K562 (cell line): ENCODE data around the gene PPT1. TPM values are rescaled to one million over a fixed set of nuclear protein-coding genes. Genes with fewer than 3 reads are reported as not detected.

Experiments
- ATAC-seq: fragments of 200-7000 bp; cut with Tn5 transposase; 3 replicates; pipeline ENCODE4 v1.9.1; 2020; ENCODE audit warnings: moderate library complexity
- BruUV-seq: library from RNA; stranded (reverse); fragments of 400-500 nt; replicated peaks from 2 replicates; lab custom pipeline; 2021; lab: Mats Ljungman, UMichigan
- CTCF ChIA-PET: fragments of 300-600 bp; formaldehyde crosslinking; extraction: SDS; loops from one replicate; lab custom pipeline; 2021; ENCODE audit warnings: low intra/inter-chr PET ratio; lab: Yijun Ruan, JAX
- POLR2A ChIA-PET: fragments of 300-600, 350-650 bp; sonication (Branson Sonifier 250); formaldehyde crosslinking; extraction: SDS; loops from one replicate; lab custom pipeline; 2021; ENCODE audit warnings: antibody characterized with exemption, inconsistent platforms; lab: Yijun Ruan, JAX
- DNase-seq, 4 experiments: peaks; one replicate each; pipeline versions ENCODE4 v3.0.0 to v3.0.0-alpha.2; 2011 to 2018; ENCODE audit warnings: low spot score in 3 of 4, mixed read lengths in 3 of 4; ENCODE audit errors: extremely low read depth in 1 of 4
- FAIRE-seq: peaks from 2 replicates; lab custom pipeline; 2011; peaks lifted over from hg19 to GRCh38; lab: Jason Lieb, UNC
- H2AFZ ChIP-seq: 2 replicates; pipeline ENCODE4 v1.6.0; 2011; ENCODE audit warnings: low read depth, low read length, control low read depth, inconsistent platforms
- H3K27ac ChIP-seq: fragments of 200-600 bp; 3 replicates; pipeline ENCODE4 v1.8.0; 2011; ENCODE audit warnings: low read depth, mild to moderate bottlenecking, control low read depth, inconsistent platforms, low read length, moderate library complexity, mixed read lengths; ENCODE audit errors: extremely low read depth
- H3K27me3 ChIP-seq, 2 experiments: fragments of 300-600 bp in 1 of 2; 2 replicates in 1 of 2; 3 replicates in 1 of 2; pipeline versions ENCODE4 v1.6.0 to v1.8.0; 2011; ENCODE audit warnings: inconsistent platforms in 2 of 2, low read length in 2 of 2, mild to moderate bottlenecking in 1 of 2, mixed read lengths in 1 of 2, moderate library complexity in 1 of 2; ENCODE audit not compliant: control insufficient read depth in 2 of 2, insufficient read depth in 2 of 2
- H3K36me3 ChIP-seq: fragments of 300-600 bp; 3 replicates; pipeline ENCODE4 v1.8.0; 2011; ENCODE audit warnings: mild to moderate bottlenecking, low read length, inconsistent platforms; ENCODE audit not compliant: control insufficient read depth, insufficient read depth
- H3K4me1 ChIP-seq, 2 experiments: fragments of 200-600 bp in 1 of 2; replicated peaks in 1 of 2; 2 replicates in 1 of 2; 3 replicates in 1 of 2; pipeline versions ENCODE4 v1.5.1 to v1.8.0; 2011; ENCODE audit warnings: inconsistent platforms in 2 of 2, low read length in 2 of 2, mild to moderate bottlenecking in 1 of 2, mixed read lengths in 1 of 2, moderate library complexity in 1 of 2; ENCODE audit not compliant: control insufficient read depth in 2 of 2, insufficient read depth in 2 of 2
- H3K4me2 ChIP-seq: 2 replicates; pipeline ENCODE4 v1.6.1; 2011; ENCODE audit warnings: low read length, control low read depth, inconsistent platforms, mixed read lengths; ENCODE audit not compliant: insufficient read depth
- H3K4me3 ChIP-seq: fragments of 200-600 bp; sonication (generic), shearing (Covaris generic); 2 replicates; pipeline ENCODE4 v1.5.1; 2016; ENCODE audit warnings: control low read depth, inconsistent platforms
- H3K79me2 ChIP-seq: fragments of 200-600 bp; 3 replicates; pipeline ENCODE4 v1.8.0; 2011; ENCODE audit warnings: low read length, inconsistent platforms; ENCODE audit not compliant: control insufficient read depth, insufficient read depth
- H3K9ac ChIP-seq, 2 experiments: 2 replicates each; pipeline versions ENCODE4 v1.6.0 to v1.6.1; 2011; ENCODE audit warnings: low read depth in 2 of 2, low read length in 2 of 2, control low read depth in 1 of 2, inconsistent platforms in 1 of 2, mild to moderate bottlenecking in 1 of 2, mixed read lengths in 1 of 2; ENCODE audit not compliant: insufficient read depth in 1 of 2
- H3K9me1 ChIP-seq: one replicate; pipeline ENCODE4 v1.6.0; 2011; ENCODE audit warnings: inconsistent platforms, mild to moderate bottlenecking, low read length, moderate library complexity; ENCODE audit not compliant: control insufficient read depth, insufficient read depth
- H3K9me3 ChIP-seq: replicated peaks from 2 replicates; pipeline ENCODE4 v1.5.1; 2011; ENCODE audit warnings: low read depth, low read length, inconsistent platforms; ENCODE audit not compliant: control insufficient read depth, insufficient read depth
- H4K20me1 ChIP-seq: replicated peaks from 2 replicates; pipeline ENCODE4 v1.6.1; 2011; ENCODE audit warnings: low read length, inconsistent platforms, mixed read lengths; ENCODE audit not compliant: control insufficient read depth, insufficient read depth
- ADNP ChIP-seq: fragments of 200-800 bp; sonication (Bioruptor generic); IDR thresholded peaks from 2 replicates; pipeline ENCODE4 v1.6.1; 2016; ENCODE audit warnings: missing genetic modification characterization, missing compliant biosample characterization
- ASH1L ChIP-seq: fragments of 450-650 bp; IDR thresholded peaks from 2 replicates; pipeline ENCODE4 v1.6.1; 2018; ENCODE audit warnings: borderline replicate concordance, mild to moderate bottlenecking, low read depth; ENCODE audit not compliant: partially characterized antibody
- ERF ChIP-seq: fragments of 450-650 bp; formaldehyde crosslinking; IDR thresholded peaks from 2 replicates; pipeline ENCODE4 v1.4.0; 2020; ENCODE audit warnings: mild to moderate bottlenecking, mixed read lengths
- FOXK2 ChIP-seq, 2 experiments: fragments of 450-650 bp; IDR thresholded peaks in 1 of 2; conservative IDR thresholded peaks in 1 of 2; 2 replicates each; pipeline ENCODE4 v1.6.1; 2016; ENCODE audit warnings: low read depth in 2 of 2, mild to moderate bottlenecking in 1 of 2
- GTF3C2 ChIP-seq: IDR thresholded peaks from 3 replicates; pipeline ENCODE4 v1.6.1; 2011; ENCODE audit warnings: borderline replicate concordance, mild to moderate bottlenecking, moderate library complexity; ENCODE audit not compliant: insufficient read length; ENCODE audit errors: extremely low read depth
- KDM1A ChIP-seq, 2 experiments: fragments of 450-650 bp; IDR thresholded peaks; 2 replicates each; pipeline ENCODE4 v1.6.1; 2016; ENCODE audit warnings: mild to moderate bottlenecking in 2 of 2
- NR2C1 ChIP-seq, 2 experiments: fragments of 450-650 bp; IDR thresholded peaks; 2 replicates each; pipeline ENCODE4 v1.6.1; 2017; ENCODE audit warnings: mild to moderate bottlenecking in 2 of 2, antibody characterized with exemption in 1 of 2, inconsistent platforms in 1 of 2, missing compliant biosample characterization in 1 of 2, missing genetic modification characterization in 1 of 2
- NR4A1 ChIP-seq, 2 experiments: fragments of 250-450 bp in 1 of 2; fragments of 450-650 bp in 1 of 2; sonication (Bioruptor Pico) in 1 of 2; IDR thresholded peaks; 2 replicates each; pipeline versions ENCODE4 v1.4.0 to v1.6.1; 2016 to 2020; ENCODE audit warnings: mild to moderate bottlenecking in 2 of 2, missing compliant biosample characterization in 1 of 2, missing genetic modification characterization in 1 of 2, moderate library complexity in 1 of 2
- RBM14 ChIP-seq: fragments of 200-400 bp; formaldehyde crosslinking; IDR thresholded peaks from 2 replicates; pipeline ENCODE4 v1.6.1; 2018; ENCODE audit warnings: low read depth, mild to moderate bottlenecking, low read length, moderate library complexity, borderline replicate concordance; ENCODE audit not compliant: insufficient read depth
- SMARCC2 ChIP-seq: fragments of 450-650 bp; IDR thresholded peaks from 2 replicates; pipeline ENCODE4 v1.6.1; 2017; ENCODE audit warnings: antibody characterized with exemption, moderate library complexity, mild to moderate bottlenecking, low read depth
- TBP ChIP-seq: optimal IDR thresholded peaks from 2 replicates; pipeline ENCODE3; 2011; ENCODE audit warnings: low read depth, low read length, improper control_type of control experiment
- ZEB2 ChIP-seq: fragments of 450-650 bp; IDR thresholded peaks from 2 replicates; pipeline ENCODE4 v1.6.1; 2016
- WGBS: fragments of 100-300 bp; shearing (Covaris generic); methylation state at CpG from one replicate; pipeline ENCODE4 v1.1.6; 2016; ENCODE audit warnings: low coverage, mixed read lengths; ENCODE audit not compliant: insufficient coverage; ENCODE audit errors: missing lambda C conversion rate; 5-methylcytosine and 5-hydroxymethylcytosine counted together
- in situ Hi-C: fragments of 300-500 bp; cut with MboI; formaldehyde crosslinking; loops from 4 replicates; pipeline ENCODE4 v1.15.0; 2018; ENCODE audit warnings: inconsistent platforms, mixed read lengths
- intact Hi-C: fragments of 100-400 bp; cut with micrococcal nuclease; formaldehyde crosslinking; loops from 2 replicates; pipeline ENCODE4 v1.14.2; 2022
- polyA plus RNA-seq, 8 experiments: library from polyadenylated mRNA; depleted of rRNA in 4 of 8; stranded (reverse) in 5 of 8; unstranded in 3 of 8; fragments of >200 nt; fragmentation: Nextera tagmentation in 2 of 8; fragmentation: Illumina TruSeq in 1 of 8; extraction: Ambion mirVana in 2 of 8; extraction: Trizol in 1 of 8; gene quantifications; 2 replicates each; pipeline versions ENCODE4 v1.2.1 to v1.2.3, GENCODE V29; 2011 to 2014; ENCODE audit warnings: inconsistent platforms in 1 of 8, missing spikeins in 1 of 8
- total RNA-seq, 7 experiments: library from RNA; depleted of rRNA in 6 of 7; stranded (reverse); fragments of >200 nt in 6 of 7; fragmentation: Illumina TruSeq in 2 of 7; extraction: Trizol in 2 of 7; gene quantifications; 2 replicates each; pipeline versions ENCODE4 v1.2.1 to v1.2.3, GENCODE V29; 2011 to 2021; ENCODE audit warnings: low replicate concordance in 1 of 7
- TF ChIP-seq, protein P1 (sequence below), 3 experiments: IDR thresholded peaks in 2 of 3; conservative IDR thresholded peaks in 1 of 3; 2 replicates each; pipeline ENCODE4 v1.5.1; 2011 to 2012; ENCODE audit warnings: low read length in 3 of 3, mild to moderate bottlenecking in 3 of 3, control low read depth in 2 of 3, improper control_type of control experiment in 1 of 3, inconsistent platforms in 1 of 3, low read depth in 1 of 3, mixed read lengths in 1 of 3, moderate library complexity in 1 of 3; ENCODE audit not compliant: insufficient read depth in 2 of 3
- TF ChIP-seq, protein P2 (sequence below): fragments of 450-650 bp; formaldehyde crosslinking; IDR thresholded peaks from 2 replicates; pipeline ENCODE4 v1.4.0; 2022; ENCODE audit warnings: missing genetic modification characterization

The PPT1 gene
- total and polyA plus RNA-seq, 9 of the 15 experiments (the other 6 are each of a cell fraction or from before 2014, with no cell fraction given) = 72.2 to 285 (median 143) TPM

DNA sequence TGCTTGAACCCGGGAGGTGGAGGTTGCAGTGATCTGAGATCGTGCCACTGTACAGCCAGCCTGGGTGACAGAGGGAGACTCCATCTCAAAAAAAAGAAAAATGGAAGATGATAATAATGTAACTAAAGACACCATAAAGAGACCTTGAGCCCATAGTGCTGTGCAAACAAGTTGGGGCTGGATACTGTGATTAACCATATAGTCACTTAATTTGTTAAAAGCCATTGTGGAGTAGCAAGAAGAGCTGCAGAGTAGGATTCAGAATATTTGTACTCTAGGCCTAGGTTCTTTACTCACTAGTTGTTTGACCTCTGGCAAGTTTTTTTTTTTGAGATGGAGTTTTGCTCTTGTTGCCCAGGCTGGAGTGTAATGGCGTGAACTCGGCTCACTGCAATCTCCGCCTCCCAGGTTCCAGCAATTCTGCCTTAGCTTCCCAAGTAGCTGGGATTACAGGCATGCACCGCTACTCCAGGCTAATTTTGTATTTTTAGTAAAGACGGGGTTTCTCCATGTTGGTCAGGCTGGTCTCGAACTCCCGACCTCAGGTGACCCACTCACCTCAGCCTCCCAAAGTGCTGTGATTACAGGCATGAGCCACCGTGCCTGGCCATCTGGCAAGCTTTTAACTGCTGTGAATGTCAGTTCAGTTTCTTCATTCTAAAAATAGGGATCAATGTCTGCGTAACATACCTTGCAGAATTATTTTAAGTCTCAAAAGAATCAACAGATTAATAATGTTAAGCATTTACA, 43.7 kb downstream of the PPT1 start:
- intact Hi-C loops (no loop called here), in situ Hi-C loops (no loop called here)
- CTCF ChIA-PET = no interaction called here
- Histone ChIP-seq H2AFZ (no peak overlapping the region), H3K27ac (peak overlapping the region; percentile 29; the same call in 2 of the 3 replicates), H3K9me1 (no peaks in the 10 kb centered on the region), H4K20me1 (0 out of 2 replicates have a peak, but pooled peaks cover 7% of the 10 kb centered on the region), H3K9me3 (no peaks in the 10 kb centered on the region), H3K36me3 (peaks cover 42% of the 10 kb centered on the region), H3K79me2 (peaks cover 90% of the 10 kb centered on the region), H3K4me3 (no peak overlapping the region), H3K27me3 (no peaks in the 10 kb centered on the region; a peak in 1 of 5 replicates), H3K4me2 (peak overlapping the region; percentile 8; the same call in 1 of the 2 replicates), H3K4me1 (peaks cover 41 to 66% of the 10 kb centered on the region in 2 experiments), H3K9ac (no peak overlapping the region)
- POLR2A ChIA-PET = interaction anchor here (0.7 to 6.5 kb wide), 5 partner anchors 12 to 79 kb away, joined by 3 to 72 read pairs (median 3); partner anchors contain the start of gene CAP1
- BruUV-seq = no TSS peak
- ATAC-seq = no peak
- no peak for DNase-seq
- WGBS = 59% methylated on average over 11 of the region's 11 CpGs
- FAIRE-seq = no peak
- peak; percentile 11; the same call in 1 of the 2 replicates for TF ChIP-seq ZEB2
- no peak for TF ChIP-seq ERF (CRISPR knock-in tag)
- TF ChIP-seq ADNP = peak; percentile 94
- peak; percentile 61 to 67; a peak in 3 of 4 replicates for TF ChIP-seq KDM1A (IDR thresholded peaks at IDR 0.05)
- TF ChIP-seq ASH1L = no peak
- no peak for TF ChIP-seq NR2C1 (IDR thresholded peaks at IDR 0.05)
- TF ChIP-seq NR2C1 (tag; IDR thresholded peaks at IDR 0.05) = 0 out of 2 replicates have a peak, but pooled peaks have one; percentile 31
- TF ChIP-seq RBM14 = no peak
- TF ChIP-seq, protein P1, sequence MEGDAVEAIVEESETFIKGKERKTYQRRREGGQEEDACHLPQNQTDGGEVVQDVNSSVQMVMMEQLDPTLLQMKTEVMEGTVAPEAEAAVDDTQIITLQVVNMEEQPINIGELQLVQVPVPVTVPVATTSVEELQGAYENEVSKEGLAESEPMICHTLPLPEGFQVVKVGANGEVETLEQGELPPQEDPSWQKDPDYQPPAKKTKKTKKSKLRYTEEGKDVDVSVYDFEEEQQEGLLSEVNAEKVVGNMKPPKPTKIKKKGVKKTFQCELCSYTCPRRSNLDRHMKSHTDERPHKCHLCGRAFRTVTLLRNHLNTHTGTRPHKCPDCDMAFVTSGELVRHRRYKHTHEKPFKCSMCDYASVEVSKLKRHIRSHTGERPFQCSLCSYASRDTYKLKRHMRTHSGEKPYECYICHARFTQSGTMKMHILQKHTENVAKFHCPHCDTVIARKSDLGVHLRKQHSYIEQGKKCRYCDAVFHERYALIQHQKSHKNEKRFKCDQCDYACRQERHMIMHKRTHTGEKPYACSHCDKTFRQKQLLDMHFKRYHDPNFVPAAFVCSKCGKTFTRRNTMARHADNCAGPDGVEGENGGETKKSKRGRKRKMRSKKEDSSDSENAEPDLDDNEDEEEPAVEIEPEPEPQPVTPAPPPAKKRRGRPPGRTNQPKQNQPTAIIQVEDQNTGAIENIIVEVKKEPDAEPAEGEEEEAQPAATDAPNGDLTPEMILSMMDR (IDR thresholded peaks at IDR 0.05 in 2 of 3, conservative IDR thresholded peaks at IDR 0.05 in 1 of 3; ENCODE audit: insufficient read depth in 2 of 3, low read depth in 1 of 3, low read length in 3 of 3) = no peak
- TF ChIP-seq, protein P2, sequence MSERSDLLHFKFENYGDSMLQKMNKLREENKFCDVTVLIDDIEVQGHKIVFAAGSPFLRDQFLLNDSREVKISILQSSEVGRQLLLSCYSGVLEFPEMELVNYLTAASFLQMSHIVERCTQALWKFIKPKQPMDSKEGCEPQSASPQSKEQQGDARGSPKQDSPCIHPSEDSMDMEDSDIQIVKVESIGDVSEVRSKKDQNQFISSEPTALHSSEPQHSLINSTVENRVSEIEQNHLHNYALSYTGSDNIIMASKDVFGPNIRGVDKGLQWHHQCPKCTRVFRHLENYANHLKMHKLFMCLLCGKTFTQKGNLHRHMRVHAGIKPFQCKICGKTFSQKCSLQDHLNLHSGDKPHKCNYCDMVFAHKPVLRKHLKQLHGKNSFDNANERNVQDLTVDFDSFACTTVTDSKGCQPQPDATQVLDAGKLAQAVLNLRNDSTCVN = no peak
- TF ChIP-seq FOXK2 (conservative IDR thresholded peaks at IDR 0.05 in 1 of 2, IDR thresholded peaks at IDR 0.05 in 1 of 2; ENCODE audit: low read depth in 2 of 2) = no peak
- TF ChIP-seq TBP = peak; percentile 10
- TF ChIP-seq NR4A1 (CRISPR knock-in tag; IDR thresholded peaks at IDR 0.05) = no peak
- TF ChIP-seq NR4A1 (tag; IDR thresholded peaks at IDR 0.05) = peak; percentile 41; the same call in 1 of the 2 replicates
- TF ChIP-seq GTF3C2 = peak; percentile 10
- no peak for TF ChIP-seq SMARCC2
